Measurements from ENCODE around the gene SMARCB1. TPM values are rescaled to one million over a fixed set of nuclear protein-coding genes. Genes with fewer than 3 reads are reported as not detected.

SMARCB1 gene
- total RNA-seq, 1 donor from 2014 or later, result 222 TPM

DNA sequence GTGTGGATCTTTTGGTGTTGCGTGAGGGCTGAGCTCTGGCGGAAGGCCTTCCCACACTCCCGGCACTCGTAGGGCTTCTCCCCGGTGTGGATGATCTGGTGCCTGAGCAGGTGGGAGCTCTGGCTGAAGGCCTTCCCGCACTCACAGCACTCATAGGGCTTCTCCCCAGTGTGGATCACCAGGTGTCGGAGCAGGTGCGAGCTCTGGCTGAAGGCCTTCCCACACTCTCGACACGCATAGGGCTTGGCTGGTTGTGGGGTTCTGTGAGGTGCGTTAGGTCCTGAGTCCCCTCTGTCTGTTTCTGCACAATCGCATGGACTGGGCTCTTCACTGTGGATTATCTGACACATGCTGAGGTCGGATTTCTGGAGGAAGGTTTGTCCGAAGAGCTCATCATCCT, 42.3 kb upstream of the SMARCB1 start:
- Mint-ChIP-seq H3K9me3 (no peaks in the 10 kb centered on the region), H3K4me1 (peaks cover 5% of the 10 kb centered on the region), H3K36me3 (ENCODE audit: low read depth) (peaks cover 18% of the 10 kb centered on the region), H3K4me3 (no peak overlapping the region), H3K27me3 (ENCODE audit: low read depth) (no peaks in the 10 kb centered on the region), H3K27ac (ENCODE audit: unreplicated experiment) (no peak overlapping the region)
- no peak for DNase-seq (ENCODE audit: low read depth, low spot score)
- TF ChIP-seq, protein P1, sequence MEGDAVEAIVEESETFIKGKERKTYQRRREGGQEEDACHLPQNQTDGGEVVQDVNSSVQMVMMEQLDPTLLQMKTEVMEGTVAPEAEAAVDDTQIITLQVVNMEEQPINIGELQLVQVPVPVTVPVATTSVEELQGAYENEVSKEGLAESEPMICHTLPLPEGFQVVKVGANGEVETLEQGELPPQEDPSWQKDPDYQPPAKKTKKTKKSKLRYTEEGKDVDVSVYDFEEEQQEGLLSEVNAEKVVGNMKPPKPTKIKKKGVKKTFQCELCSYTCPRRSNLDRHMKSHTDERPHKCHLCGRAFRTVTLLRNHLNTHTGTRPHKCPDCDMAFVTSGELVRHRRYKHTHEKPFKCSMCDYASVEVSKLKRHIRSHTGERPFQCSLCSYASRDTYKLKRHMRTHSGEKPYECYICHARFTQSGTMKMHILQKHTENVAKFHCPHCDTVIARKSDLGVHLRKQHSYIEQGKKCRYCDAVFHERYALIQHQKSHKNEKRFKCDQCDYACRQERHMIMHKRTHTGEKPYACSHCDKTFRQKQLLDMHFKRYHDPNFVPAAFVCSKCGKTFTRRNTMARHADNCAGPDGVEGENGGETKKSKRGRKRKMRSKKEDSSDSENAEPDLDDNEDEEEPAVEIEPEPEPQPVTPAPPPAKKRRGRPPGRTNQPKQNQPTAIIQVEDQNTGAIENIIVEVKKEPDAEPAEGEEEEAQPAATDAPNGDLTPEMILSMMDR (conservative IDR thresholded peaks at IDR 0.05), result no peak

DNA sequence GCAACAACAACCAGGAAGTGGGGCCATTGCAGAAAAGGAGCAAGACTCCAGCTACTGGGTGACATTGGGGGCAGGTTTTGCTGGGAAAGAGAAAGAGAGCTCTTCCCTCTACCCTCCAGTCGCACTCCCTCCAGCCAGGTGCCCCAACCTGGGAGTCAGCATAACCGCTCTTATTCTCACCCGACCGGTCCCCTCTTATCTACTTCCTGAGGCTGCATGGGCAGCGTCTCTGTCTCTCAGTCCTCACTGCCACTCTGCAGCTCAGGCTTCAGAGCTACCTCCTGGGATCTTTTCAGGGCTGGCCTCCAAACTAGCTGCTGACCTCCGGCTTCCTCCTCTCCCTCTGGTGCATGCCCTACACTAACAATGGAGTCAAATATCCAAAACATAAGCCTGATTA, 41.0 kb upstream of the SMARCB1 start:
- no peak overlapping the region for H3K27ac Mint-ChIP-seq (ENCODE audit: unreplicated experiment)
- H3K4me3 Mint-ChIP-seq, result peak overlapping the region; percentile 15
- H3K9me3 Mint-ChIP-seq, result no peaks in the 10 kb centered on the region
- peaks cover 17% of the 10 kb centered on the region for H3K4me1 Mint-ChIP-seq
- no peaks in the 10 kb centered on the region for H3K27me3 Mint-ChIP-seq (ENCODE audit: low read depth)
- no peak for DNase-seq (ENCODE audit: low read depth, low spot score)
- peaks cover 18% of the 10 kb centered on the region for H3K36me3 Mint-ChIP-seq (ENCODE audit: low read depth)
- TF ChIP-seq, protein P1 (conservative IDR thresholded peaks at IDR 0.05), result no peak

DNA sequence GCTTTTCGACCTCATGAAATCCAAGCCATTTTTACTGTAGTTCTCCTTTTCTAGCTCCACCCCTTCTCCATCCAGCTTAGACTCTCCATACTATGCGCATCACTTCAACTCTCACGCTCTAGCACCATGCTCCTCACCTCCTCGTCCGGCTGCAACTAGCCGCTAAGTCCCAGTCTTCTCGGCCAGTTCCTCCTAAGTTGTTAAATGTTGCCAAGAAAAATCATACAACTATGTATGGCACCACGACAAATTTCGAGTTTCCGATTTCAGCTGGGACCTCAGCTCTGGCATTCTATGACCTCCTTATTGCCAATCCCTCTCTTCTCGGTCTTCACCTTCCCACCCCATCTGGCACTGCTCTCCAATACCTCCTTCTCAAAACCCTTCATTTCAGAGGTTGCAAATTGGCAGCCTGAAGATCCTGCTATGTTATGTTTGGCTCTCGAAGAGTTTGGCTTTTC, 36.9 kb upstream of the SMARCB1 start:
- TF ChIP-seq, protein P1 (conservative IDR thresholded peaks at IDR 0.05), result no peak
- H3K27me3 Mint-ChIP-seq (ENCODE audit: low read depth), result no peaks in the 10 kb centered on the region
- no peaks in the 10 kb centered on the region for H3K9me3 Mint-ChIP-seq
- H3K4me1 Mint-ChIP-seq, result peaks cover 21% of the 10 kb centered on the region
- peaks cover 7% of the 10 kb centered on the region for H3K36me3 Mint-ChIP-seq (ENCODE audit: low read depth)
- peak overlapping the region; percentile 89 for H3K4me3 Mint-ChIP-seq
- H3K27ac Mint-ChIP-seq (ENCODE audit: unreplicated experiment), result no peak overlapping the region
- DNase-seq (ENCODE audit: low read depth, low spot score), result no peak

DNA sequence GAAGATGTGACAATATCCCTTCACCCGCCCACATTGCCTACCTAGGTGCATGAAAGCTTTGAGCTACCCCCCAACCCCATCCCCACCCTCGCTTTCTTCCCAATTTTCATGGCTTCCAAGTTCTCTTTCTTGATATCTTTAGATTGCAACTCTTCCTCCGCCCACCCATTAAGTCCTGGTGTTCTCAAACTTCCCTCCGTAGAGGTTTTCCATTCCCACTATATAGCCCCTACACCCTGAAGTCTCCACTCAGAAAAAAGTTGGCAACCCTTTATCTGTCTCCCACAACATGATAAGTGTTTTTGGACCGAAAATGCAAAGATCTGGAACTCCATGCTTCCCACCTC, 36.4 kb upstream of the SMARCB1 start:
- TF ChIP-seq, protein P1 (conservative IDR thresholded peaks at IDR 0.05), result no peak
- Mint-ChIP-seq H3K9me3 (no peaks in the 10 kb centered on the region), H3K4me1 (peaks cover 21% of the 10 kb centered on the region), H3K36me3 (ENCODE audit: low read depth) (peaks cover 2% of the 10 kb centered on the region), H3K27ac (ENCODE audit: unreplicated experiment) (no peak overlapping the region), H3K27me3 (ENCODE audit: low read depth) (no peaks in the 10 kb centered on the region), H3K4me3 (peak overlapping the region; percentile 89)
- DNase-seq (ENCODE audit: low read depth, low spot score), result no peak

DNA sequence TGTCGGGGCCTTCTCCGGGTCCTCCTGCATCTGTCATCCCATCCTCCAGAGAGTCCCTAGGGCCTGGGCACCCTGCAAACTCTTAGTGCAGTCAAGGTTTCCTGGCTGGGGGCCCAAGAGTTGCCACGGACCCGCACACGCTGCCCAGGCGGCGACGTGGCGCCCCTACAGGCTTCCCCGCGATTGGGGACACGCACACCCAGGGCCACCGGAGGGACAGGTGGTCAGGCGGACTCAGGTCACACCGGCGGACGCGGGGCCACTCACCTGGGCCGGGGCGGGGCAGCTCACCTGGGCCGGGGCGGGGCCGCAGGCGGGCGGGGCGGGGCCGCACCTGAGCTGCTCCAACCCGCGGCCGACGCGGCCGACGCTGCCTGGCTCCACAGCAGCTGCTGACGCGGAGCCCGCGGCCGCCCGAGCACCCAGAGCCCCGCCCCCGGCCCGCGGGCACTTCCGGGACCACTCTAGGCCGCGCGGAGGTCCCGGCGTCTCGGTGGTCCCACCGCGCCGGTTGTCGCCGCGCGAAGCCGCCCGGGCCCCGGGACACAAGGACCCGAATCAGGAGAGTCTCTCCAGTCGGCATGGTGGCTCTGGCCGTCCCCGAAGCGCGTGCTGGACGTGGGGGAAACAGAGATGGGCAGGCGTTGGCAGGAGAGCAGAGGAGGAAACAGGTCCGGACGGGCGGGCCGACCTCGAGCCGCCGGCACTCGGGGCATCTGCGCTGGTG, 35.9 kb upstream of the SMARCB1 start, which contains the start of gene ZNF70:
Gene ZNF70 (minus strand): TSS at position 399 of the 727 bp plus-strand sequence. CDS start 5,972 bp downstream, outside the sequence.
- no peak within 1 kb of the TSS for H3K27ac Mint-ChIP-seq (ENCODE audit: unreplicated experiment)
- H3K27me3 Mint-ChIP-seq (ENCODE audit: low read depth), result no peaks in the 10 kb centered on the region
- peak within 1 kb of the TSS; percentile 89 for H3K4me3 Mint-ChIP-seq
- no peaks in the 10 kb centered on the region for H3K9me3 Mint-ChIP-seq
- TF ChIP-seq, protein P1 (conservative IDR thresholded peaks at IDR 0.05), result peak; percentile 37
- peaks cover 21% of the 10 kb centered on the region for H3K4me1 Mint-ChIP-seq
- DNase-seq (ENCODE audit: low read depth, low spot score), result peak; percentile 74
- peaks cover 2% of the 10 kb centered on the region for H3K36me3 Mint-ChIP-seq (ENCODE audit: low read depth)

All from neural crest cell (in vitro differentiated cells).